Hematopoietic multipotent progenitor cell treated with erythropoietin and hydrocortisone succinate and interleukin-3 and kit ligand, for 4 days (in vitro differentiated cells): ENCODE measurements around the gene TSEN15.
"Not testable (repeated sequence)": the region's sequence is repeated elsewhere in the genome, so short reads cannot be mapped to it uniquely, and the experiment has no call there.

Experiments
- DNase-seq: peaks from one replicate; pipeline ENCODE4 v3.0.0-alpha.2; 2015

The TSEN15 gene

DNA sequence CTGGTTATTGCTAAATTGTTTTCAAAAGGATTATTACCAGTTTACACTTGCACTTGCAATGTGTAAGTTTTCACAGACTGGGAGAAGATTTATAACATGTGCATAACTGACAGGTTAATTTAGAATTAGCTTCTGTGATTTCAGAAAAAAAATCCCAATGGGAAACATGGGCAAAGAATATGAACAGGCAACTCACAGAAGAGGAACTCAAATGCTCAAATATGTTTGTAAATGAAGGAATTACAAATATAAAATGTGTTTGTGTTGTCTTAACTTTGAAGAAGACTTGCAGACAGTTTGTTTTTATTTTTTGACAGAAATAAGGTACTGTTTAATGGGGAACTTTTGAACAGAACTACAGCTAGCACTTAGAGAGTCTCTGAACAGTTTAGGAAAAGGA is 8.4 kb downstream of the TSEN15 start:
- DNase-seq = no peak

DNA sequence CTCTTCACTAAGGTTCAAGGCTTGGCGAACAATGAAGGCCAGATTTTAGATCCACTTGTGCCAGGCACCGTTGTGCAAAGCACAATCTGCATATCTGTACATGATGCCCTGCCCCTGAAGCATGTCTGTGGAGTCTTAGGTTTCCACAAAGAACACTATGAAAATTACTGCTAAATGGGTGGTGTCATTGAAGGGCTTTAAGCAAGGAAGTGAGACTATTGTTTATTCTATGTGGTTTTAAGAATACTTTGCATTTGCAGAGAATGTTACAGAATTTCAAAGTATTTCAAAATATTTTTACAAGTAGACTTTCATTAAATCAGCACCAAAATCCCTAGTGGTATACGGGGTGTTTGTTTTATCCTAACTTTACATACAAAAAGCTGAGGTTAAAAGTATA is 8.8 kb downstream of the TSEN15 start:
- DNase-seq = no peak

DNA sequence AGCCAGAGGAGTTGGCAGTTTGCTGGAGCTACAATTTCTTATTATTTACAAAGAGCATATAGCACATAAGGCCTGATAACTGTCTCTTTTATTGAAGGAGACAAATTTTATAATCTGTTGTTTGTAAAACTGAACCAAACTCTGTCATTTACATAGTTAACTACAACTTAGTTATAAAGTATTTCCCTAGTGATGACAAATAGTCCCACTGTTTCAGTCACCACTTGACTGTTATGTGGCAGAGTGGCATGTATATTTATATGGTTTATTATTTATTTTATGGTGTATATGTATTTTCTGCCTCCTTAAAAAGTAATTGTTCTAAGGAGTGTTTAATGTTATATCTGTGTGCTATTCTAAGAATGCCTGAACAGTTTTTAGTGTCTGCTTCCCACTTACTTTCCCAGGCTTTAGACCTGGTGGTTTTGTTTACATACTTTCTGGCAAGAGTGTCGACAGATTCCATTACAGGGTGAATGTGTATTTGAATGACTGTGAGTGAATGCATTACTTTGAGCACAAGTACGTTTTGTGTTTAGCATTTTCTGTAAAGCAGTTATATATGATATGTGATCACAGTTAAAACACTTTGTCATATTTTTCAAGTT is 10.0 kb downstream of the TSEN15 start:
- DNase-seq = no peak

- DNase-seq = no peak
These were observed 11.2 kb downstream of the TSEN15 start for GRCh38 chr1:184062640-184063286.

GRCh38 chr1:184065559-184065958 is 14.0 kb downstream of the TSEN15 start:
- DNase-seq = no peak

GRCh38 chr1:184068354-184068753 is 16.8 kb downstream of the TSEN15 start:
- no peak for DNase-seq

- DNase-seq = no peak
These were observed 18.1 kb downstream of the TSEN15 start for GRCh38 chr1:184069675-184070074.

DNA sequence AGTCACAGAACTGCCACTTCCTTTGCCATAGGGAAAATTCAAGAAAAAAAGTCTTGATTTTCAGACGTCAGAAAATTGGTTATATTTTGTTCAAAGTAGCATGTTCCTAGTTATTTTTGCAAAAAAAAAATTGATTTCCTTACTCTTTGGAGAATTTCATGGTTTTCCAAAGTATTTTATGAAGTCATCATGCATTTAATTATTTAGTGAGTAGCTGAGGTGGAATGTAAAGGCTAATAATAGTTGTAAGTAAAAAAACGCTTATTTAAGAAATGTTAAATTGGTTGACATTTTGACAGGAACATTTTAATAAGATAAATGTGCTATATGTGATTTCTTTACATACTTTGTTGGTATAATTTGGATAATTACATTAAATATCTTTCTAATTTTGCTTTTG is 20.8 kb downstream of the TSEN15 start:
- DNase-seq = no peak

- no peak for DNase-seq
These were observed 22.9 kb downstream of the TSEN15 start for GRCh38 chr1:184074383-184074782.

GRCh38 chr1:184075055-184076029 is 23.8 kb downstream of the TSEN15 start:
- peak; percentile 81 for DNase-seq

GRCh38 chr1:184078564-184079249 is 27.2 kb downstream of the TSEN15 start:
- DNase-seq = no peak

DNA sequence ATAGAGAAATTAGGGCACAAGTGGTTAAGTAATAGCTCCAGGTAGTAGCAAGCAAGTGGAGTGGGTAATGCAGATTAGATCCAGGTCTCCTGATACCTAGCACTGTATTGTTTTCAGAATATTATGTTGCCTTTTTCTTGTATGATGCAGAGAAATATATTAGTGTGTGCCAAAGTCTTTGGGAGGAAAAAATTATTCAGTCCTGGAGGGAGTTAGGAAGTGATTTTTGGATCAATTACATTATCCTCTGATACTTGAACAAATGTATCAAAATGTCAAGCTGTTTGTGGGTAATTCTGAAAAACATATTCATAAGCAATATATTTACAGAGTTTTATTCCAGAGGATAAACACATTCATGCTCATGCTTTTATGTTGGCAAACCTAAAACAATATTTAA is 28.8 kb downstream of the TSEN15 start:
- DNase-seq = no peak

DNA sequence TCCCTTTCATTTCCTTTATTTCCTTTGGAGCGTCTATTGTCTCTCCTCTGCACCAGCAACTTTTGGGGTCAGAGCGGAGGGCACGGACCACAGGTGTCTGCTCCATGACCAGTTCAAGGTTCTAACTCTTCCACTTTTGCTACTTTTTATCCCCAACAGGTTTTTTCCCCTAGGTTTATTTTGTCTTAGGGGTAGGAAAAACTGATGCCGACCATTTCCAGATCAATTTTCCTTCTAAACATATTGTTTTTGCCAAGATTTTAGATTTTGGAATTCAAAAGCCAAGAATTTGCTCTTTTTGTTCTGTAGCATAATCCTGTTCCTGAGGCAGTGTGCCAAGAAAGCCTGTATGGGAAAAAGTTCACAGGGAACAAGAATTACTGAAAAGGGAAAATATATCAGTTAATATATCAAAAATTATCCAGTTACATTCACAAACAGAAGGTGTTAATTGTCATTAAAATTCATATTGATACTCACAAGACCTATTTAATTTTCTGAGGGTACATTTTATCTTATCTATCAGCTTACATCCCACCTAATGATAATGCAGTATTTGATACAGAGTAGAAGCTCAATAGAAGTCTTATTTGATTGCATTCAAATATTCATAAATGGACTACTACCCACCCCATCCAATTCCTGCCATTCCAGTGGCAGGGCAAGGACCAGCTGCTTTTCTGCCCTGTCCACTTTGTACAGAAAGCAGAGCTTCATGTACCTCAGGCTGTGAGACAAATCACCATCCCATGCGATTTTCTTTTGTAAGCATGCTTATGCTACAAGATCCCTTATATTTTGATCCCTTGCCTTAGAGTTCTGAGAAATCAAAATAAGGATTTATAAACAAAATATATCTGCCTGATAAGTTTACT is 31.2 kb downstream of the TSEN15 start:
- no peak for DNase-seq

DNA sequence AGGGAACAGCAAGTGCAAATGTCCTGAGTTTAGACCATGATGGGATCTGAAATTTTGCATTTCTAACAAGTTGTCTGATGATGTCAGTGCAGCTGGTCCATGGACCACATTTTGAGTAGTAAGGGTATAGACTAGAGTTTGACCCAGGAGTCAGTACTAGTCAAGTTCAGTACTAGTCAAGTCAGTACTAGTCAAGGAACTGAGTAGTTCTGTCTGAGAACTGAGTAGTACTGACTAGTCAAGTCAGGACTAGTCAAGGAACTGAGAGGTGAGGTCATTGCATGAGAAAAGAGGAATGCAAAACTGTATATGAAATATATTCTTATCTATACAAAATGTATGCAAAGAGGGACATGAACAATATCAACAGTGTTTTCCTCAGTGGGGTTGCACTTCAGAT is 34.1 kb downstream of the TSEN15 start:
- DNase-seq = no peak

- DNase-seq = no peak
These were observed 36.5 kb downstream of the TSEN15 start for GRCh38 chr1:184088037-184088436.

GRCh38 chr1:184093071-184093470 is 41.5 kb downstream of the TSEN15 start:
- no peak for DNase-seq

- DNase-seq = no peak
These were observed 44.5 kb downstream of the TSEN15 start for GRCh38 chr1:184096005-184096404.

DNA sequence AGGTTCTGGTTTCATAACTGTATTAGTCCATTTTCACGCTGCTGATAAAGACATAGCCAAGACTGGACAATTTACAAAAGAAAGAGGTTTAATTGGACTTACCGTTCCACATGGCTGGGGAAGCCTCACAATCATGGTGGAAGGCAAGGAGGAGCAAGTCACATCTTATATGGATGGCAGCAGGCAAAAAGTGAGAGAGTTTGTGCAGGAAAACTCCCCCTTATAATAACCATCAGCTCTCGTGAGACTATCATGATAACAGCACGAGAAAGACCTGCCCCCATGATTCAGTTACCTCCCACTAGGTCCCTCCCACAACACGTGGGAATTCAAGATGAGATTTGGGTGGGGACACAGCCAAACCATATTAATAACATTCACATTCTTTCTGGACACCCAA is 45.0 kb downstream of the TSEN15 start:
- not testable (repeated sequence) for DNase-seq

GRCh38 chr1:184101141-184101540 is 49.6 kb downstream of the TSEN15 start:
- no peak for DNase-seq

DNA sequence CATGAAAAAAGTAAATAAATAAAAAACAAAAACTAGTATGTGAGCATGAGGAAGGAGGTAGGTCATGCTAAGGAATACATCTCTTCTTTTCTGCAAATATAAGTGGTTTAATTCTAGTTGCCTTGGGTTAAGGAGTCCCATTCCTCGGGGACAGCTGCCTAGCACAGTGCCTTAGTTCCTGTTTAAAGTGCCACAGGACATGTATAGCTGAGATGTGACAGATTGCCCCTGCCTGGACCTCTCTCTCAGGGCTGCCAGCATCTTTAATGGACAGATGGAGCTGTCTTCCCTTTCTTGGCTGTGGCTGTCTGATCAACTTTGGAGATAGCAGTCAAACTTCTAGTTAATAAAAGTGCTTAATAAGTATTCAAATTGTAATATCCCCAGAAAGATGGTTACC is 50.0 kb downstream of the TSEN15 start:
- no peak for DNase-seq

GRCh38 chr1:184110272-184111204 is 59.0 kb downstream of the TSEN15 start:
- DNase-seq = peak; percentile 35
